LNCAP (cell line): ENCODE data around the gene WBP11.

Experiments
- CTCF ChIP-seq: fragments of 450-650 bp; IDR thresholded peaks from 2 replicates; pipeline ENCODE4 v1.5.1; 2017; ENCODE audit warnings: mild to moderate bottlenecking

Gene WBP11

GRCh38 chr12:14814014-14814413 lies 10.7 kb upstream of the WBP11 start, which contains the start of gene SMCO3:
Gene SMCO3 (minus strand): TSS chr12:14814182. CDS start chr12:14806680, 7,502 bp downstream.
- TF ChIP-seq CTCF: no peak

GRCh38 chr12:14811486-14811885 lies 8.2 kb upstream of the WBP11 start:
- TF ChIP-seq CTCF: no peak

GRCh38 chr12:14810953-14811483 lies 7.7 kb upstream of the WBP11 start:
- TF ChIP-seq CTCF: peak; percentile 69

- no peak for TF ChIP-seq CTCF
Observed at GRCh38 chr12:14810167-14810952, 7.1 kb upstream of the WBP11 start.

- no peak for TF ChIP-seq CTCF
Observed at GRCh38 chr12:14803830-14804160, 517 bp upstream of the WBP11 start.

- no peak for TF ChIP-seq CTCF
Observed at GRCh38 chr12:14802721-14803010, 612 bp downstream of the WBP11 start.

GRCh38 chr12:14802247-14802646 lies 1.0 kb downstream of the WBP11 start:
- no peak for TF ChIP-seq CTCF
